Hippocampal formation (tissue), 2 donors: Measurements from ENCODE around the gene VDR.

Experiments used
- DNase-seq, 2 donors: peaks; one replicate each; lab custom pipeline; 2025; lab: John Stamatoyannopoulos, UW

Gene VDR

GRCh38 chr12:47870175-47870781 lies 34.5 kb downstream of the VDR start:
- no peak for DNase-seq

DNA sequence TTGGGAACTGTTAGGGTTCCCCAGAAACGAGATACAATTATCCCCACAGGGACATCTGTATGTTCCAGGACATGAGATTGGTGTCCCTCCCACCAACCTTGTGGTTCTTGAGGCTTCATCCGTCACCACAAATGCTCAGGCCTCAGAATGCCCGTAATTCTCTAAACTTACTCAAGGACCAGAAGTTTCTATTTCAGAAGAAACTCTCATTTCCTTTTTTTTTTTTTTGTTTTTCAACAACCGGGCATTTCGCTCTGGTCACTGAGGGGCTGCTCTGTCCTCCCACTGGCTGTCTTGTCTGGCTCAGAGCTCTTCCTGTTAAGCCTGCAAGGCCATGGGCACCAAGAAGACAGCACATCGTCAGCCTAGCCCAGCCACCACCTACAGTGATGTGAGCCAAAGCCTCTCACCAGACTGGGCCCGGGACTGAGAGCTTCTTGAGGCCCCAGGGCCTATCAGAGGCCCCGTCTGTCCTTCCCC lies 36.2 kb downstream of the VDR start:
- no peak for DNase-seq

DNA sequence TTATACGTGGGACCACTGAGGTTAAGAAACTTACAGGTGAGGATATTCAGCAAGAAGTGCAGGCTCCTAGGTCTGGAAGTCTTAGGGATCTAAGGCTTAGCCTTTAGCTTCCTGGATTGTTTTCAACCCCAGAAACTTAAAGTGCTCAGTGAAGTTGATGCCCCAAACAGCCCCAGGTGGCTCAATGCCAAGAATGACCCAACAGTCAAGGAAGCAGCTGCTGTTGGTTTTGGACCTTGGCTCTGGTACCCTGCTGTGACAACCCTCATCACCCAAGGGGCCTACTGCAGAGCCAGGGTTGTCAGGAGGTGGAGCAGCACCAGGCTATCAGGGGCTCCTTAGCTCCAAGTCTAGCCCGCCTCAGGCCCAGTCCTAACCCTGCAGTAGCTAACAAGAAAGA lies 36.8 kb downstream of the VDR start:
- DNase-seq = no peak

DNA sequence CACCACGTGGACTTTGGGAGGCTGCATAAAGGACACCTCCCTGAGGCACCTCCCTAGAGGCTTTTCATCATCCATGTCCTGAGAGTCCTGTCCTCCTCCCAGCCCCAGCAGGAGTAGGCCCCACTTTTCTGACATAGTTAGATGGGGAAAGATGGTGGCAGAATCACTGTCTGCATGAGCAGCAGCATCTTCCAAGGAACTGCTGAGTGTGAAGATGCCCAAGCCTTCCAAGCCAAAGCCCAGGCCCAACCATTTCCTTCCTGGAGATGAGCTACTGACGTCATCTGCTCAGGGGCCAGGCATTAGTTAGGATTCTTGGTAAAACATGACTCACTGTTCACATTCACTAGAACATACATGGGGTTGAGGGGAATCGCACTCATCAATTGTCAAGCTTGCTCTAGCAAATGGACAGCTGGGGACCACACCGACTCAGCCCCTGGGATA lies 37.3 kb downstream of the VDR start:
- DNase-seq = no peak

DNA sequence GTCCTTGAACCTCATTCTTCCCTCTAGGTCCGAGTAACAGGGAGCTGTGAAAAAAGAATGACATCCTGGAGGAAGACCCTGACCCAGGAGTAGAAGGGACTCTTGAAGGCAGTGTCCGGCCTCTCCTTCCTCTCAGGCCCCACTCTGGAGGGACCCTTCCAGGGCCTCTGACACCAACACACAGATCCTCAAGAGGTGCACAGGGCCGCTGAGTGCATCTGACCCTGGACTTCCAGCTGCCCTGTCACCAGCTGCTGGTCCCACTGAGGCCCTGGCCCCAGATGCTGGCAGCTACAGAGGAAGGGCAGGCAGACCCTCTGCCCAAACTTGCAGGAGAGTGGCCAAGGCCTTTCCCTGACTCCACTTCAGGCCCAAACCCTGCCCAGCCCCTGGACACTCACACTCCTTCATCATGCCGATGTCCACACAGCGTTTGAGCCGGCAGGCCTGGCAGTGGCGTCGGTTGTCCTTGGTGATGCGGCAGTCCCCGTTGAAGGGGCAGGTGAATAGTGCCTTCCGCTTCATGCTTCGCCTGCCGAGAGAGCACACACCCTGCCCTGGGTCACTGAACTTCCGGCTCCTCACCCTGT lies 40.1 kb downstream of the VDR start:
- DNase-seq = no peak

DNA sequence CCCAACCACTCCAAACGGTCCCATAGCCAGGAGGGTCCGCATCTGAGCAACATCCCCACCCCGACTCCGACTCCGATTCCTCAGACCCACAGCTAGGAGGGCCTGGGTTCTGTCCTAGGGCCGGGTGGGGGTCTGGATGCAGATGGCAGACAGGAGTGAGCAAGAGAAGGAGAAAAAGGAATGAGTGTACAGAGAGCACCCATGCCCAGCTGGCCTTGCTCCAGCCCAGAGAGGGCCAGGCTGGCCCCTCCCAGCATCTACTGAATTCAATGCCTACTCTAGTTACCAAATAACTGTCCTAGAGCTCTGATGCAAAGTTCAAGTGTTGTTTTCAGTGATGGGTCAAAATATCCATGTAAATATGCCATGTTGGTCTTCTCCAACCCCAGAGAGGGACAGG lies 40.8 kb downstream of the VDR start:
- no peak for DNase-seq

GRCh38 chr12:47863467-47863866 lies 41.3 kb downstream of the VDR start:
- no peak for DNase-seq

GRCh38 chr12:47862881-47863280 lies 41.9 kb downstream of the VDR start:
- DNase-seq = no peak

- DNase-seq = no peak
Observed at GRCh38 chr12:47862167-47862750, 42.5 kb downstream of the VDR start.

DNA sequence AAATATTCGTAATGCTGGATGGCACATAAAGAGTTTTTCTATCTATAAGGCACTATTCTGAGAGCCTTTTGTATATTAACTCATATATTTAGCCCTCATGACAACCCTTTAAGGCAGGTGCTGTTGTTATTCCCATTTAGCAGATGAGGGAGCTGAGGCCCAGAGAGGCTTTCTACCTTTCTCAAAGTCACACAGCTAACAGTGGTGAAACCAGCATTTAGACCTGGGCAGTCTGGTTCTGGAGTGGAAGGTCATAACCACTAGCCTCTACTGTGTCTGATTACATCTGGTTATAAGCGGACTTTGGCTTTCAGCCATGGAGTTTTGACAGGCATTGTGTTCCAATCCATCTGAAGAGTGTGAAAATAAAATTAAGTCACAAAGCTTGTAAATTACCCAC lies 43.9 kb downstream of the VDR start:
- no peak for DNase-seq

DNA sequence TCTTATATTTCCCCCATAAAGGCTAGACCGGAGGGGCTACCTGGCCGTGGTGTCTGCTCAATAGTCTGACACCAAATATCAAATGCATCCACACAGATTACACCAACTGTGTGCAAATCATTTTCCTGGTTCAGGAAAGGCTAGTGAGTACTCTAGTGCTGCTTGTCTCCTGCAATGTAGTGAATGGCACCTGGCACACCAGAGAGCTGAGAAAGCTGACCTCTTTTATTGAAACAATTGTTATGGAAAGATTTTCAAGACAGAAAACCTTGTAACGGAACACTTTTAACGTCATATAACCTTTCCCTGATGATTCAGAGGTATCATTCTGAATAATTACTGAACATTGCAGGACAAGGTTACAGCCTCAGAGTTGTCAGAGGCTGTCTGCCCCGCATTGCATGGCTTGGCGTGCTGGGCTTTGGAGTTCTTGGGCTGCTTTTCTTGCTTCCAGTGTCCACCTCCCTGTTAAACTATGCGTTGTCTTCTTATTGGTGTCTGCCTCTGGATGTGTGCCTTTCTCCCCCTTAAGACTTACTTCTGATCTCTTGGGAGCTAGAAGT lies 44.4 kb downstream of the VDR start:
- DNase-seq = no peak

DNA sequence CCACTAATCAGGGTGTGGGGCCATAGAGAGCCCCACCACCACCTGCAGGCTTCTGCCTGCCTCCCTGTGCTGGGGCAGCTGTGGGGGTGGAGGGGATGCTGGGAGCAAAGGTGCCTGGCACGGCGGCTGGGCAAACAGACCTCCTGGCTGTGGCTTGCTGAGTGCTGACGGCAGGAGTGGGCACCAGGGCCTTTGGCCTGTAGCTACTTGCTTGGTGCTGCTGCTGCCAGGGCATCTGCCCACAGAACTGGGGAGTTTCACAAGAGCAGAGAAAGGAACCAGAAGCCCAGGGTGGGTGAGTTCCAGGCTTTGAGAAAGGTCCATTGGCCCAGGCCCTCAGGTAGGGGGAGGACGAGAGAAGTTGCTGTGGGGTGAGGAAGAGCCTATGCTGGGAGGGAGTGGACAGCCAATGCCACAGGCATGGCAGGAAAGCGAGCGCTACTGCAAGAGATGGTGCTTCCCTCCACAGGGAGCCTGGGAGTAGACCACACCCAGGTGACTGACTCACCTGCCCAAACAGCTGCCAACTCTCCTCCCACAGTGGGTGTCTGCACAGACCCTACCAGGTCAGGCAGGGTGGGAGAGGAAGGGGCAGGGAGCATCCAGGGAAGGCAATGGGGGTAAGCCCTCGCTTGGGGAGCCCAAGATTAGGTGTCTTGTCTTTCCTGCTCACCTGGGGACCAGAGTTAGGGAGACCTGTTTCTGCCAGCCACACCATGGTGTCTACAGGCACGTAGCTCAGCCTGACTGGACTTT lies 46.1 kb downstream of the VDR start:
- DNase-seq = no peak

DNA sequence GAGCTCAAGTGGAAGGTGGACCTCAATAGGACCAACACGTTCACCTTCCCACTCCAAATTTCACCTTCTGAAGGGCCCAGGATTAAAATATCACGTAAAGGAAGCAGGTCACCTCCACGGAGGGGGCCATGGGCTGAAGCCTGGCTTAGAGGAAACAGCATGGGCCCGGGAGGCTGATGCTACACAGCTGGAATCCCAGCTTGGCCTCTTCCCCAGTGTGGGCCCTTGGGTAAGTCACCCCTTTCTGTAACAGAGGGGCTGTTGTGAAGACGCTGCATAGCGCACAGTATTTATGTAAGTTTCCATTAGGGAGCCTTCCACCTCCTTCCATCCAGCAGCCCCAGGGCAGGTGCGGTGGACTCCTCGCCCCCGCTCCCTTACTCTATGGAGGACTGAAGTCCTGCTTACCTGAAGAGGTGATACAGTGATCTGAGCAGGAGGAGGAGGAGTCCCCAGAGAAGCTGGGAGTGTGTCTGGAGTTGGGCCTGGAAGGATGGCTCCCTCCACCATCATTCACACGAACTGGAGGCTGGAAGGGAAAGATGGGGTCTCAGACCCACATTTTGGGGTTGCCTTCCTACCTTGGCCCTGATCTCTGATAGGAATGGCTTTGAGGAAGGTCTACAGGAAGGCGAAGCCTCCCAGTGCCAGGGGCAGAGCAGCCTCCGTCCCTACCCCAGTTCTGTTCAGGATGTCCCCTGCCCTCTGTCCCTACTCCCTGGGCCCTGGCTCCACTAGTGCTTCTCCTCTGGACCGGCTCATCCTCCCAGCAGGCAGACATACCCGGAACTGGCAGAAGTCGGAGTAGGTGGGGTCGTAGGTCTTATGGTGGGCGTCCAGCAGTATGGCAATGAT lies 47.8 kb downstream of the VDR start:
- no peak for DNase-seq

GRCh38 chr12:47856094-47856493 lies 48.7 kb downstream of the VDR start:
- no peak for DNase-seq

DNA sequence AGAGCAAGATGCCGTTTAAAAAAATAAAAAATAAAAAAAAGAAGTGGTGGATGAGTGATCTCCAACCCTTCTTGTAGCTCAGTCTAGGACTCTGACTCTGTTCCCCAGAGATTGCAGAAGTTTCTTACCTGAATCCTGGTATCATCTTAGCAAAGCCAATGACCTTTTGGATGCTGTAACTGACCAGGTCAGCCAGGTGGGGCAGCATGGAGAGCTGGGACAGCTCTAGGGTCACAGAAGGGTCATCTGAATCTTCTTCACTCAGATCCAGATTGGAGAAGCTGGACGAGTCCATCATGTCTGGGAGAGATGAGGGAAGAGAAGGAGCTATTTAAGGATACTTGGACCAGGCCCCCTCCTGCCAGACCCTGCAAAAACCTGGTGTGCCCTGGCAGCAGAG lies 49.3 kb downstream of the VDR start:
- DNase-seq = no peak

- DNase-seq = no peak
Observed at GRCh38 chr12:47854531-47854930, 50.3 kb downstream of the VDR start.

- DNase-seq = no peak
Observed at GRCh38 chr12:47852096-47852571, 52.7 kb downstream of the VDR start.

DNA sequence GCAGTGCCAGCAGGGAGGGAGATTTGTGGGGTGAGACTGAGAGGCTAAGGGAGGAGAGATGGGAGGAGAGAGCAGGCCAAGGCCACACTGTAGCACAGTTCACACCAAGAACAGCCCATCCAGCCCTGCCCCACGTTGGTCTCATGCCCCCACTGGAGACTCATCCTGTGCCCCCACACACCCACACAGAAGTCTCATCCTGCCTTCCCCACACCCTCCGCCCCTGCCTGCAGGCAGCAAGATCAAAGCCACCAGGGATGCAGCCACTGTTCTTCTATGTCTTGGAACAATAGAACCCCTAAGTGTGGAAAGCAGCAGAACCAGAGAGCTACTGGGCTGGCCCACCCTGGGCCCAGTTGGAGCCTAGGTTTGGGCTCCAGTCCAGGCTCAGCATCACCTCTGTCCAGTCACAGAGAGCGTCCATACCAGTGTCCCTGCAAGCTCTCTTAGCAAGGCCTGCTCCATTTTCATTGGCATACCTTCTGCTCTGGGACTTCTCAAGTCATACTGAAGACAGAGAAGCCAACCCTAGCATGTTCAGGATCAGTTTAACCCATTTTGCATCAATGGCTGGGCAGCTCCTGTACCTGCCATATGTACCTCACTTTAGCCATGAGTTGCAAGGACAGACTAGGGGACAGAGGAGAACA lies 53.4 kb downstream of the VDR start:
- DNase-seq = no peak

DNA sequence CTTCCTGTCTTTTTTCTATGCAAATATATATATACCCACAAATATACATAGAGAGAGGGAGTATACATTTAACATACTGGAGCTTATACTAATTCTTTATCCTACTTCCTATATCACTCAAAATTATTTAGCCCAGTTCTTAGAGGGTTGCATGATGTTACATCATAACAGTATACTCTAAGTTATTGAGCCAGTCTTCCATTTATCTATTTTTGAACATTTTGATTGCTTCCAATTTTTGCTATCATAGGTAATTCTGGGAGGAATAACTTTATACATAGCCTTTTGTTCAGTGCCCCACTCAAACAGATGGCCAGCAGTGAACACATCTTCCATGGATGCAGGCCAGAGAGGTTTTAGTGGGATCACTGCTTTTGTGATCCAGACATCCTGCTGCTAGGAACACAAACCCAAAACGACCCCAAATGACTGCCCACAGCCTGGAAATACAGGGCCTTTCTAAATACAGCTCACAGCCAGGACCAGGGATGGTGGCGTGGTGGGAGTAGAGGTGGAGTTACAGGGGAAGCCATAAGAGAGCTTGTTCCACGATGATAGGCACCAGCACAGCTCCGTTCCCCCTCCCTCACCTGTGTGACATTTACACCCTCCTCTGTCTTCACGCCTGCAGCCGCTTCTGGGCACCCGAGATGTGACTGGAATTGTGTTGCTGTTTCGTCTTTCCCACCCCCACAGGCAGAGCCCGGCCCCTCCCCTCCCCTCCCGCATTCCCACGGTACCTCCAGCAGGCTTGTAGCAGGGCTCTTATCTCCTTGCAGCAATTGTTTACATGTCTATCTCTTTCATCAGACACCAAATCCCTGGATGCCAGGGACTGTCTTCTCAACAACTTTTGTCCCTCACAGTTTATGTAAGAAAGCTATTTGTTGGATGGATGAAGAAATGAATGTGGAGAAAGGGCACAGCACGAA lies 54.4 kb downstream of the VDR start:
- no peak for DNase-seq

DNA sequence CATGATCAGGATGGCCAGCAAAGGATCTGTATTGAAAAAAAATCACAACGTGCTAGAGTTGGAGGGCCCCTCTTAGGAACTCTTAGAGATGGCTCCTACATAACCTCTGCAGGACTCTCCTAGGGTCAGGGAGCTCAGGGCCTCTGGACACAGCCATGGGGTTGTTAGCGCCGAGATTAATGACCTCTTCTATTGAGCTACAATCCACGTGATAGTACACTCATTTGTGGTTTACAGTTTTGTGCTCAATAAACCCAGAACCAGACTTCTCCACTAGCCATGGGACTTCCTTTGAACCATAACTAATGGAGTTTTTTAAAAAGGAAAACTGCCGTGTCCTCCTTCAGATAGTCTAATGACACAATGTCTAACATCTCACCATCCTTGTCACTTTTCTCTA lies 55.5 kb downstream of the VDR start:
- DNase-seq = no peak
